Pons (tissue), 1 donor: ENCODE measurements around the gene SUV39H1.
"Not testable (repeated sequence)": the region's sequence is repeated elsewhere in the genome, so short reads cannot be mapped to it uniquely, and the experiment has no call there.

Experiments used
- DNase-seq: peaks from one replicate; pipeline ENCODE4 v3.0.0-alpha.2; 2016; ENCODE audit warnings: low spot score

The SUV39H1 gene, protein sequence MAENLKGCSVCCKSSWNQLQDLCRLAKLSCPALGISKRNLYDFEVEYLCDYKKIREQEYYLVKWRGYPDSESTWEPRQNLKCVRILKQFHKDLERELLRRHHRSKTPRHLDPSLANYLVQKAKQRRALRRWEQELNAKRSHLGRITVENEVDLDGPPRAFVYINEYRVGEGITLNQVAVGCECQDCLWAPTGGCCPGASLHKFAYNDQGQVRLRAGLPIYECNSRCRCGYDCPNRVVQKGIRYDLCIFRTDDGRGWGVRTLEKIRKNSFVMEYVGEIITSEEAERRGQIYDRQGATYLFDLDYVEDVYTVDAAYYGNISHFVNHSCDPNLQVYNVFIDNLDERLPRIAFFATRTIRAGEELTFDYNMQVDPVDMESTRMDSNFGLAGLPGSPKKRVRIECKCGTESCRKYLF

DNA sequence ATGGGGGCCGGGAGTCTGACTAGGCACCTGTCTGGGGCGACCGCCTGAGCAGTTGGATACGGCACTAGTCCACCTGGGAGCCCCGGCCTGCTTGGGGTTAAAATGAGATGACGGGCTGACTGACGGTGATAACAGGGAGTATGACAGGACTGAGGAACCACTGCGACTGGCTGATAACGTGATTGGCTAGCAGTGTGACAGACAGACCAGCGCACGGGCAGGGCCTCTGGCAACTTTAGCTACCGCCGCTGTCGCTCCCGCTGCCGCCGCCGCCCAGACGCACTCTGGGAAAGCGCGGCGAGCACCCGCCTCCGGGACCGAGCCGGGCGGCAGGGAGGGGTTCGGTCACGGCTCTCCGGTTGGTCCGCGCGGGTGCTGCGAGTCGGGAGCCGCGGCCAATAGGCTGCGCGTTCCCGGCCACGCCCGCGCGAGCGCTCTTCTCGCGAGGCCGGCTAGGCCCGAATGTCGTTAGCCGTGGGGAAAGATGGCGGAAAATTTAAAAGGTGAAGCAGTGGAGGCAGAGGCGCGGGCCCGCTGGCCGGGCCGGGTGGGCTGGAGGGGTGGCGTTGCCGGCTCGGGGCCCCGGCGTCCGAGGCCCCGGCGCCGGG is at the start of gene SUV39H1:
SUV39H1 (plus strand) TSS at position 434 of the 608 bp plus-strand sequence; CDS start at position 485, 51 bp downstream.
- peak; percentile 83 for DNase-seq

DNA sequence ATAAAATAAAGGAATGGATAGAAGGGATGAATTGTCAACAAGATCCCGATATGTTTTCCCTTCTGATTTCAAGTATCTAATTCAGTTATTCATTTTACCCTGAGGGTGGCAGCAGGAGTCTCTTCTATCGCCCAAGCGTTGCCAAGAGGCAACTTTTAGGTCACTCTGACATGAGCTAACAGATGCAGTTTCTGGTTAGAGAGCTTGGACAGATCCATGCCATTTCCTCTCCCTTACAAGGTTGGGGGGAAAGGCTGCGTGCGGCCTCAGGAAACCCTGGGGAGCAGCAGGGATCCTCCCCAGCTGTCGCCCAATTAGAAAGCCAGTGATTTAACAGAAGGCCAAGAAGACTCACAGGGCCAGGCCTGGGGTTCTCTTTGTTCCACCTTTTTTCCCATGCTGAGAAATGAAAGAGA is 48.2 kb upstream of the SUV39H1 start:
- peak; percentile 79 for DNase-seq

DNA sequence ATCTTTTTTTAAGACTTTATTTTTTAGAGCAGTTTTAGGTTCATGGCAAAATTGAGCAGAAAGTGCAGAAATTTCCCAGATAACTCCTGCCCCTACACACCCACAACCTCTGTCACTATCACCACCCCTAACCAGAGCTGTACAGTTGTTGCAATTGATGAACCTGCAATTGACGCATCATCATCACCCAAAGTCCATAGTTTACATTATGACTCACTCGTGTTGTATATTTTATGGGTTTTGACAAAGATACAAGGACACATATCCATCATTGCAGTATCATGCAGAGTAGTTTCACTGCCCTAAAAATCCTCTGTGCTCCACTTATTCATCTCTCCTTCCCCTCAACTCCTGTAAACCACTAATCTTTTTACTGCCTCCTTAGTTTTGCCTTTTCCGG is 47.4 kb upstream of the SUV39H1 start:
- no peak for DNase-seq

DNA sequence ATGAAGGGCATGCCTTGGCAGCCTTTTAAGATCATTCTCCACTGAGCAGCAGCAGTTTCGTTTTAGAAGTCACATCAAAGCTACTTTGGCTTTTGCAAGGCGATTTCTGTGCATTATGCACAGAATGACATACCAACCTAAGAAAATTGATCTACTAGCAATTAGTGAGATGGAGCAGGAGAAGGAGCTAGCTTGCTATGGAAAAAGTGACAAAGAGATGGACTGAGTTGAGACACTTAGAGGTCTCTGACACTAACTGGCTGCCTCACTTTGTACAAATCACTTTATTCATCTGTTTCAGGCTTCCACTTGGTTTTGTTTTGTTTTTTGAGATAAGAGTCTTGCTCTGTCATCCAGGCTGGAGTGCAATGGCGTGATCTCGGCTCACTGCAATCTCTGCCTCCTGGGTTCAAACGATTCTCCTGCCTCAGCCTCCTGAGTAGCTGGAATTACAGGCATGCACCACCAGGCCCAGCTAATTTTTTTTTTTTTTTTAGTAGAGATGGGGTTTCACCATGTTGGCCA is 44.4 kb upstream of the SUV39H1 start:
- not testable (repeated sequence) for DNase-seq

DNA sequence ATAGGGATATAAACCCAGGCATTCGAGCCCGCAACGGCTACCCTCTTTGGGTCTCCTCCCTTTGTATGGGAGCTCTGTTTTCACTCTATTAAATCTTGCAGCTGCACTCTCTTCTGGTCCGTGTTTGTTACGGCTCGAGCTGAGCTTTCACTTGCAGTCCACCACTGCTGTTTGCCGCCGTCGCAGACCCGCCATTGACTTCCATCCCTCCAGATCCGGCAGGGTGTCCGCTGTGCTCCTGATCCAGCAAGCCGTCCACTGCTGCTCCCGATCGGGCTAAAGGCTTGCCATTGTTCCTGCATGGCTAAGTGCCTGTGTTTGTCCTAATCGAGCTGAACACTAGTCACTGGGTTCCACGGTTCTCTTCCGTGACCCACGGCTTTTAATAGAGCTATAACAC is 41.8 kb upstream of the SUV39H1 start:
- DNase-seq: not testable (repeated sequence)

DNA sequence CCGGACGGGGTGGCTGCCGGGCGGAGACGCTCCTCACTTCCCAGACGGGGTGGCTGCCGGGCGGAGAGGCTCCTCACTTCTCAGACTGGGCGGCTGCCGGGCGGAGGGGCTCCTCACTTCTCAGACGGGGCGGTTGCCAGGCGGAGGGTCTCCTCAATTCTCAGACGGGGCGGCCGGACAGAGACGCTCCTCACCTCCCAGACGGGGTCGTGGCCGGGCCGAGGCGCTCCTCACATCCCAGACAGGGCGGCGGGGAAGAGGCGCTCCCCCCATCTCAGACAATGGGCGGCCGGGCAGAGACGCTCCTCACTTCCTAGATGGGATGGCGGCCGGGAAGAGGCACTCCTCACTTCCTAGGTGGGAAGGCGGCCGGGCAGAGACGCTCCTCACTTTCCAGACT is 36.8 kb upstream of the SUV39H1 start:
- DNase-seq: not testable (repeated sequence)

DNA sequence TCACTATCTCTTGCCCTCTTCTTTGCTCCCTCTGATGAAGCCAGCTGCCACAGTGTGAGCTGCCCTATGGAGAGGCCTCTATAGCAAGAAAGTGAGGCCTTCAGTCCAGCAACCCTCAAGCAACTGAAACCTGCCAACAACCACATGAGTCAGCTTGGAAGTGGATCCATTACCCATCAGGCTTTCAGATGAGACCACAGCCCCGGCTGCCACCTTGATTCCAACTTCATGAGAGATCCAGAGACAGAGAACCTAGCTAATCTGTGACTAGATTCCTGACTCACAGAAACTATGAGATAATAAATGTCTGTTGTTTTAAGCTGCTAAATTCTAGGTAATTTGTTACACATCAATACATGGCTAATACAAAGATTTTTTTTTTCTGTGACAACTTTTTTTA is 33.3 kb upstream of the SUV39H1 start:
- DNase-seq: no peak

DNA sequence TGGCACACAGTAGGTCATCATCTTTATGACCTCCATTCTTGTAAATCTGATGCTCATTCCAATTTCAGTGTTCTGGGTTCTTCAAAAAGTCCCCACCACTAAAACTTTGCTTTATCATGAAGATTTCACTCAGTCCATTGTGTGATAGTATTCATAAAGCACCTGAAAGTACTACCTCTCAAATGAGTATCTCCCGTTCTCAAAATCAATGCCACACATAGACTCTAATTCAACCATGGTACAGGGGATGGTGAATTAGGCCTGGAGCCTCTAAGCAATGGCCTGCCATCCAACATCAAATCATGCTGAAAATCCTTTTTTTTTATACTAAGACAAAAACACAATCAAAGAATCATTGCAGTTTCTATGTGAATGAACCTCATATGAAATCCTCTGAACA is 32.4 kb upstream of the SUV39H1 start:
- DNase-seq: no peak

DNA sequence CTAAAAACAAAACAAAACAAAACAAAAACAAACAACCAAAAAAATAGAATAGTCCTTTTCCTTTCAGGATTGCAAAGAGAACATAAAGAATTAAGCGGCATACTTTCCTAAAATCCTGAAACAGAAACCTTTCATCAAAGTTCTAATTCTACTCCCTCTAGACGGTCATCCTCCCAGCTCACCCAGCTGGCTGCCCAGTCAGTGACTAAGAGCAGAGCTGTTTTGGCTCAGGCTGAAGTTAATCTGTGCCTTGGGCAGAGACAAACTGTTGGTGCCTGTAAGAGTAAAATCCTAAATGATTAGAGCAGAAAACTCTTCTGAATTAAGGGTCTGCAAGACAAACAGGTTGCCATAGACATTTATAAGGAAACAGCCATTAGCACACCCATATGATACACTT is 30.5 kb upstream of the SUV39H1 start:
- no peak for DNase-seq

DNA sequence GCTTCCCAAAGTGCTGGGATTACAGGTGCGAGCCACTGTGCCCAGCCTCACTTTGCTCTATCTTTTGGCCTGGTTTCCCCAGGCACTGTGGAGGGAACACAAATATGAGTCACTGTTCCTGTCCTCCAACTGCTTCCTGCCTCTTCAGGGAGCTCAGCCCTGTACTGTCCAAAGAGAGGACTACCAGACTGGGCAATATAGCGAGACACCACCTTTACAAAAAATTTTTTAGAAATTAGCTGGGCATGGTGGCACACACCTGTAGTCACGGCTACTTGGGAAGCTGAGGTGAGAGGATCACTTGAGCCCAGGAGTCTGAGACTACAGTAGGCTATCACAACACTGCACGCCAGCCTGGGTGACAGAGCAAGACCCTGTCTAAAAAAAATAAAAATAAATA is 29.9 kb upstream of the SUV39H1 start:
- no peak for DNase-seq

DNA sequence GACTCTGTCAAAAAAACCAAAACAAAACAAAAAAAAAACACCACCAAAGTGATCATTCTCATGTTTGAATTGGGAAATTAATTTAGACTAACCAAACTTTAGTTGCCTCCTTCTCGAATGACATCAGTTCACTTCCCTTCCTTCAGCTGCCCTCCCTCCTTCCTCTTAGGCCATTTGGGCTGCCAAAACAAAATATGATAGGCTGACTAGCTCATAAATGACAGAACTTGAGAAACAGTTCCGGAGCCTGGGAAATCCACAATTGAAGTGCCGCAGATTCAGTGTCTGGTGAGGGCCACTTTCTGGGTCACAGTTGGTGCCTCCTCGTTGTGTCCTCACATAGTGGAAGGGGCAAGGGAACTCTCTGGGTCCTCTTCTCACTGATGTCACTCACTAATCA is 29.0 kb upstream of the SUV39H1 start:
- DNase-seq: no peak

DNA sequence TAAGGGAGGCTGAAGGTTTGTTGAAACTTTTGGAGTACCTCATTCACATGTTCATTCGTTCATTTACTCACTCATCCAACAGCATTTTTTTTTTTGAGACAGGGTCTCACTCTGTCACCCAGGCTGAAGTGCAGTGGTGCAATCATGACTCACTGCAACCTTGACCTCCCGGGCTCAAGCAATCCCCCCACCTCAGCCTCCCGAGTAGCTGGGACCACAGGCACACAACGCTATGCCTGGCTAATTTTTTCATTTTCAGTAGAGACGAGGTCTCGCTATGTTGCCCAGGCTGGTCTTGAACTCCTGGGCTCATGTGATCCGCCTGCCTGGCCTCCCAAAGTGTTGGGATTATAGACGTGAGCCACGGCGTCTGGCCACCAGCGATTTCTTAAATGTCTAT is 28.3 kb upstream of the SUV39H1 start:
- DNase-seq: not testable (repeated sequence)

DNA sequence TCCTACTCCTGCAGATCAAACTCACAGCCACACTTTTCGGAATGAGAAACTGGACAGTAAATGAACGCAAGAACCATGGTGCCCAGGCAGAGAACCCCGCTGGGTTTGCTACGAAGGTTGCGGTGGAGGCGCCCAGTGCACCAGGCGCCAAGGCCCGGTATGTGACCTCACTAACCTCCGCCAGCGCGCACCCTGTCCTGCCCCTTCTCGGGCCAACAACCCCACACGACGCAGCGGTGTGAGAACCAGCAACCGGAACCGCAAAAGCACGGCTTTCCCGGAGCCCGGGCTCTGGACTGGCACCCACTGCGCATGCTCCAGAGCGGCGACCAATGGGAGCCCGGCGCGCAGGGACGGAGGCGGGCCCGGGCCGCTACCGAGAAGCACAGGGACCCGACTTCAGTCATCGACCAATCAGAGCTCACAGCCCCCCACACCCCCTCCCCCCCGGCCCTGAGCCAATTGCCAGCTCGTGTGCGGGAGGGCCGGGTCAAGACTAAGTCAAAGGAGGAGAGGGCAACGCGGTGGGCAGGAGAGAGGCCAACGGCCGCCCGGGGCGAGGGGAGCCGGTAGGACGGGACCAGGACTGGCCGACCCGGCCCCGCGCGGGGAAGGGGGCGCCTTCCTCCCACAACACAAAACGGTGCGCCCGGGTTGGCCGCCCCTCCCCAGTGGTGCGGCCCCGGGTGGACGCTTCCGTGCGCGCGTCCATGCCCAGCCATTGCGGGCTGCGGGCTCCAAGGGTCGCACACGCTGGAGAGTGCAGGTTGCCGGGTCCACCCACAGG is 20.2 kb upstream of the SUV39H1 start:
- peak; percentile 85 for DNase-seq

DNA sequence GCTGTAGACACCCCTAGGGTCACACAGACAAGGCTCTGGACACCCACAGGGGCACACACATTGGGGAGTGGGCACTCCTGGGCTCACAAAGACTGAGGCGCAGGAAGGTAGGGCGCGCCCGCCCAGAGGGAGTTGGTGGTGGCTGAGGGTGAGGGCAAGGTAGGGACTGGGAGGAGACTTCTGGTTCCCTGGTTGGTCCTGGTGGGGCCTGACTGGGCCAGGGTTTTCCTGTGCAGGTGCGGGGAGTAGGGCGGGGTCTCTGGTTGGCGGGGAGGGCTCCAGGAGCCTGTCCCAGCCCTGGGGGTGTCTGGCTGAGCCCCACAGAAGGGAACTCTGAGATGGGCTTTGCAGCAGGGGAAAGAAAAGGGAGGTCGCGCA is 19.7 kb upstream of the SUV39H1 start:
- no peak for DNase-seq

DNA sequence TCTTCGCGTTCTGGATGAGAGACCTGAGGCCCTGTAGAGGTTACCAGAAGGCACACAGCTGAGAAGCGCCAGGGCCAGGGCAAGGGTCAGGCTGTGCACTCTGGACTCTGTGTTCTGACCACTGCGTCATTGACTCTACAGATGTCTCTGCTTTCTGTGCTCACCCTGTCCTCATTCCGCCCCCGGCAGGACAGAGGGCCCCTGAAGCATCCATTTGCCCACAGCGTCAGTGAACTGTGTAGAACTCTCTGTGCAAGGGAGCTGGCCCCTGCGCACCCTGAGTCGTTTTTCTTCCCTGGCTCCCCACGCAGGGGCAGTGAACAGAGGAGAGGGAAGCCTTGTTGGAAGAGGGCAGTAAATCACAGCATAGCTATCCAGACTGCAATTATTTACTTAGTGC is 19.0 kb upstream of the SUV39H1 start:
- no peak for DNase-seq

DNA sequence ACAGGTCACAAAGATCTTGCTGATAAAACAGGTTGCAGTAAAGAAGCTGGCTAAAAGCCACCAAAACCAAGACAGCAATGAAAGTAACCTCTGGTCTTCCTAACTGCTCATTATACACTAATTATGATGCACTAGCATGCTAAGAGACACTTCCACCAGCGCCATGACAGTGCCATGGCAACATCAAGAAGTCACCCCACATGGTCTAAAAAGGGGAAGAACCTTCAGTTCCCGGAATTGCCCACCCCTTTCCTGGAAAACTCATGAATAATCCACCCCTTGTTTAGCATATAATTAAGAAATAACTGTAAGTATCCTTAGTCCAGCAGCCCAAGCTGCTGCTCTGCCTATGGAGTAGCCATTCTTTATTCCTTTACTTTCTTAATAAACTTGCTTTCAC is 16.1 kb upstream of the SUV39H1 start:
- not testable (repeated sequence) for DNase-seq

DNA sequence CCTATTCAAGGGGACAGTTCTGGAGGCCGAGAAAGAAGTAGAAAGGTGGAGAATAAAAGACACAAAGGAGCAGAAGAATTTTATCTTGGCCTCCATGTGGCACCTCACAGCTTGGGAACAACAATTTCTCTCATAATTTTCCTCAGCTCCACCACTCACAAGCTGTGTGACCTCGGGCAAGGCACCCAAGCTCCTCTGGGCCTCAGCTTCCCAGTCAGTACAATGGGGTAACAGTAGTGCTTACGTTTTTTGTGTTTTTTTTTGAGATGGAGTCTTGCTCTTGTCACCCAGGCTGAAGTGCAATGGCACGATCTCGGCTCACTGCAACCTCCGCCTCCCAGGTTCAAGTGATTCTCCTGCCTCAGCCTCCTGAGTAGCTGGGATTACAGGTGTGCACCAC is 15.6 kb upstream of the SUV39H1 start:
- not testable (repeated sequence) for DNase-seq

DNA sequence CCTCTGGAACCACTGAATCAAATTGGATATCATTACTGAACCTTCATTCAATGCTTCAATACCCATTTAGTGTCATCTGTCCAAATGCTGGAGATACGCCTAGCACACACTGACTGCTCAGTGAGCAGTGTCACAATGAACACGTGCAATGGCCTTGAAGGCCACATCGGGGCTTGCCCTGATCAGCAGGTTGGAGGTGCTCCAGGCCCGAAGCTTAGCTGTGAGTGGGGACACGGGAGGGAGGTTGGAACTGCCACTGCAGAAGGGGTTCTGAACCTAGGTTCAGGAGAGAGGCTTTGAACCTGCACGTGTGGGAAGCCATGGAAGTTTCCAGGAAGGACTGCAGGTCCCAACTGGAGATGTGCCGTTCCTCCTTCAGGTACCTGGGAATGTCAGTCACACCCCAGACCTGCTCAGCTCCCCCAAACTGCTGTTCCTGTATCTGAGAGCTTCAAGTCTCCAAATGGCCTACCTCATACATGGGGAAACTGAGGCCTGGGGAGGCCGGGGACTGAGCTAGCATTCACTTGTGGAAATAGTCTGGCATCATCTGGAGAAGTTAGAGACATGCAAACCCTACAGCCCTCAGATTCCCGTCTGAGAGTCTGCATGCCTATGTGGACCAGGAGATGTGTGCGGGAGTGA is 14.9 kb upstream of the SUV39H1 start:
- no peak for DNase-seq

DNA sequence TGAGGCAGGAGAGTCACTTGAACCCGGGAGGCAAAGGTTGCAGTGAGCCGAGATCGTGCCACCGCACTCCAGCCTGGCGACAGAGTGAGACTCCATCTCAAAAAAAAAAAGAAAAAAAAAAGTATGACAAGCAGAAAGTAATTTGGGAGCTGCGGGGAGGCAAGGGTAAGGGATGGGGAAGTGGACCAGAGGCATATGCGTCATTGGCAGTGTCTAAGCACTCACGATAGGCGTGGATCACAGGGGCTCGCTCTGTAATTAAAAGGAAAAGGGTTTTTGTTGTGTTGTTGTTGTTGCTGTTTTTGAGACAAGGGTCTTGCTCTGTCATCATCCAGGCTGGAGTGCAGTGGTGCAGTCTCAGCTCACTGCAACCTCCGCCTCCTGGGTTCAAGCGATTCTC is 13.7 kb upstream of the SUV39H1 start:
- peak; percentile 49 for DNase-seq

DNA sequence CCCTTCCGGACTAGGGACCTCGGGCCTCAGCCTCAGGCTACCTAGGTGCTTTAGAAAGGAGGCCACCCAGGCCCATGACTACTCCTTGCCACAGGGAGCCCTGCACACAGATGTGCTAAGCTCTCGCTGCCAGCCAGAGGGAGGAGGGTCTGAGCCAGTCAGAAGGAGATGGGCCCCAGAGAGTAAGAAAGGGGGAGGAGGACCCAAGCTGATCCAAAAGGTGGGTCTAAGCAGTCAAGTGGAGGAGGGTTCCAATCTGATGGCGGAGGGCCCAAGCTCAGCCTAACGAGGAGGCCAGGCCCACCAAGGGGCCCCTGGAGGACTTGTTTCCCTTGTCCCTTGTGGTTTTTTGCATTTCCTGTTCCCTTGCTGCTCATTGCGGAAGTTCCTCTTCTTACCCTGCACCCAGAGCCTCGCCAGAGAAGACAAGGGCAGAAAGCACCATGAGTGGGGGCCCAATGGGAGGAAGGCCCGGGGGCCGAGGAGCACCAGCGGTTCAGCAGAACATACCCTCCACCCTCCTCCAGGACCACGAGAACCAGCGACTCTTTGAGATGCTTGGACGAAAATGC is 13.0 kb upstream of the SUV39H1 start, which contains the start of gene WAS:
WAS (plus strand) TSS at position 389 of the 572 bp plus-strand sequence; CDS start at position 444, 55 bp downstream.
- peak; percentile 52 for DNase-seq

DNA sequence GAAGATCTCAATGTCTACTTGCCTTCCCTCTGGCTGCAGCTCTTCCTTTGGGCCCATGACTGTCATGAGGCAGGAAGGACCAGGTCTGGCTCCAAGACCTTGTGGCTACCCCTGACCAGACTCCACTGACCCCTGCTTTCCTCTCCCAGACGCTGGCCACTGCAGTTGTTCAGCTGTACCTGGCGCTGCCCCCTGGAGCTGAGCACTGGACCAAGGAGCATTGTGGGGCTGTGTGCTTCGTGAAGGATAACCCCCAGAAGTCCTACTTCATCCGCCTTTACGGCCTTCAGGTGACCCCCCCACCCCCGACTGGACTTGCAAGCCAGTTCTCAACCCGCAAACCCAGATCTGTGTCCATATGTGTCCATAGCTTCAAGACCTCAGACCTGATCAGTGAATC is 12.4 kb upstream of the SUV39H1 start:
- DNase-seq: no peak

DNA sequence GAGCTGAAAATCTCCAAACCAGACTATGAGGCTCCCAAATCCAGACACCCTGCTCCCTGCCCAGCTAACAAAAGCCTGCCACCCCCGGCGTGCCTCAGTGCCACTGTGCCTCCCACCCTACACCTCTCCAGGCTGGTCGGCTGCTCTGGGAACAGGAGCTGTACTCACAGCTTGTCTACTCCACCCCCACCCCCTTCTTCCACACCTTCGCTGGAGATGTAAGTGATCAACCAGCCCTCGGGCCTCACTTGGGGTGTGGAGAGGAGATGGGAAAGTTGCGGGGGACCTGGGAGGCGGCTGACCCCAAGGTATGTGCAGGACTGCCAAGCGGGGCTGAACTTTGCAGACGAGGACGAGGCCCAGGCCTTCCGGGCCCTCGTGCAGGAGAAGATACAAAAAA is 11.1 kb upstream of the SUV39H1 start:
- no peak for DNase-seq
